Endodermal cell (in vitro differentiated cells): Measurements from ENCODE around the gene ARID5B. TPM values are rescaled to one million over a fixed set of nuclear protein-coding genes. Genes with fewer than 3 reads are reported as not detected.

Source experiments
- DNase-seq: peaks from one replicate; pipeline ENCODE4 v3.0.0-alpha.2; 2017
- H3K27ac ChIP-seq: 2 replicates; pipeline ENCODE4 v1.5.1; 2013; ENCODE audit warnings: mild to moderate bottlenecking, low read depth, low read length, moderate library complexity
- H3K27me3 ChIP-seq: 2 replicates; pipeline ENCODE4 v1.6.1; 2013; ENCODE audit warnings: mild to moderate bottlenecking, low read length, moderate library complexity; ENCODE audit not compliant: insufficient read depth, control insufficient read depth, poor library complexity, severe bottlenecking
- H3K36me3 ChIP-seq: 2 replicates; pipeline ENCODE4 v1.7.0; 2013; ENCODE audit warnings: mild to moderate bottlenecking, low read length, moderate library complexity; ENCODE audit not compliant: control insufficient read depth, insufficient read depth
- H3K4me1 ChIP-seq: one replicate; pipeline ENCODE4 v1.7.0; 2013; ENCODE audit warnings: low read length; ENCODE audit not compliant: control insufficient read depth, insufficient read depth
- H3K4me3 ChIP-seq: 2 replicates; pipeline ENCODE4 v1.5.1; 2013; ENCODE audit warnings: mild to moderate bottlenecking, low read length, moderate library complexity
- H3K9ac ChIP-seq: 2 replicates; pipeline ENCODE4 v1.6.1; 2013; ENCODE audit warnings: mild to moderate bottlenecking, low read length, moderate library complexity; ENCODE audit not compliant: poor library complexity, severe bottlenecking; ENCODE audit errors: extremely low read depth
- H3K9me3 ChIP-seq: 2 replicates; pipeline ENCODE4 v1.6.1; 2013; ENCODE audit warnings: mild to moderate bottlenecking, low read length, moderate library complexity; ENCODE audit not compliant: control insufficient read depth
- H3K27ac Mint-ChIP-seq: 2 replicates; pipeline ENCODE4 v1.8.0; 2020; ENCODE audit warnings: mixed read lengths
- H3K27me3 Mint-ChIP-seq: 2 replicates; pipeline ENCODE4 v1.8.0; 2021; ENCODE audit warnings: mild to moderate bottlenecking, mixed read lengths; ENCODE audit not compliant: insufficient read depth
- H3K36me3 Mint-ChIP-seq: 2 replicates; pipeline ENCODE4 v1.8.0; 2020; ENCODE audit warnings: low read depth, mixed read lengths
- H3K4me1 Mint-ChIP-seq: 2 replicates; pipeline ENCODE4 v1.8.0; 2020; ENCODE audit warnings: mixed read lengths
- H3K4me3 Mint-ChIP-seq: 2 replicates; pipeline ENCODE4 v1.8.0; 2020; ENCODE audit warnings: mild to moderate bottlenecking, moderate library complexity, mixed read lengths
- H3K9me3 Mint-ChIP-seq: 2 replicates; pipeline ENCODE4 v1.8.0; 2020; ENCODE audit warnings: mild to moderate bottlenecking, mixed read lengths
- WGBS, 2 experiments: methylation state at CpG; one replicate each; pipeline versions ENCODE4 v1.1.5 to v1.1.7; 2013; ENCODE audit warnings: missing lambda C conversion rate in 2 of 2, mixed read lengths in 1 of 2; ENCODE audit not compliant: insufficient coverage in 1 of 2, insufficient read length in 1 of 2; 5-methylcytosine and 5-hydroxymethylcytosine counted together
- total RNA-seq, 2 donors: library from RNA; stranded (reverse); fragmentation: NEBNext Ultra II Directional in 1 of 2; extraction: Animal tissue kit (Norgen Biotek cat#: 25700) in 1 of 2; gene quantifications; 2 replicates in 1 of 2; 3 replicates in 1 of 2; pipeline ENCODE4 v1.2.1, GENCODE V29; 2021
- TF ChIP-seq, protein P1 (sequence below): fragments of 200-600 bp; sonication (generic); conservative IDR thresholded peaks from 2 replicates; pipeline ENCODE4 v1.5.0; 2021; ENCODE audit warnings: antibody characterized with exemption, mild to moderate bottlenecking

Gene ARID5B
- total RNA-seq, 2 donors from 2014 or later: 1.2 to 1.8 TPM

GRCh38 chr10:62002753-62003152 lies 101.3 kb downstream of the ARID5B start:
- no peaks in the 10 kb centered on the region for H3K36me3 Mint-ChIP-seq
- H3K36me3 ChIP-seq: no peaks in the 10 kb centered on the region
- WGBS, 2 experiments: 99% methylated on average over 3 of the region's 3 CpGs; no CpG with 5 or more reads in 1 of the 2 experiments
- no peaks in the 10 kb centered on the region for H3K27me3 Mint-ChIP-seq
- no peaks in the 10 kb centered on the region for H3K4me1 ChIP-seq
- no peak overlapping the region for H3K9ac ChIP-seq
- H3K9me3 Mint-ChIP-seq: no peaks in the 10 kb centered on the region
- peaks cover 3% of the 10 kb centered on the region for H3K4me1 Mint-ChIP-seq
- no peak overlapping the region for H3K27ac Mint-ChIP-seq
- H3K4me3 Mint-ChIP-seq: no peak overlapping the region
- TF ChIP-seq, protein P1, sequence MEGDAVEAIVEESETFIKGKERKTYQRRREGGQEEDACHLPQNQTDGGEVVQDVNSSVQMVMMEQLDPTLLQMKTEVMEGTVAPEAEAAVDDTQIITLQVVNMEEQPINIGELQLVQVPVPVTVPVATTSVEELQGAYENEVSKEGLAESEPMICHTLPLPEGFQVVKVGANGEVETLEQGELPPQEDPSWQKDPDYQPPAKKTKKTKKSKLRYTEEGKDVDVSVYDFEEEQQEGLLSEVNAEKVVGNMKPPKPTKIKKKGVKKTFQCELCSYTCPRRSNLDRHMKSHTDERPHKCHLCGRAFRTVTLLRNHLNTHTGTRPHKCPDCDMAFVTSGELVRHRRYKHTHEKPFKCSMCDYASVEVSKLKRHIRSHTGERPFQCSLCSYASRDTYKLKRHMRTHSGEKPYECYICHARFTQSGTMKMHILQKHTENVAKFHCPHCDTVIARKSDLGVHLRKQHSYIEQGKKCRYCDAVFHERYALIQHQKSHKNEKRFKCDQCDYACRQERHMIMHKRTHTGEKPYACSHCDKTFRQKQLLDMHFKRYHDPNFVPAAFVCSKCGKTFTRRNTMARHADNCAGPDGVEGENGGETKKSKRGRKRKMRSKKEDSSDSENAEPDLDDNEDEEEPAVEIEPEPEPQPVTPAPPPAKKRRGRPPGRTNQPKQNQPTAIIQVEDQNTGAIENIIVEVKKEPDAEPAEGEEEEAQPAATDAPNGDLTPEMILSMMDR: no peak
- no peak overlapping the region for H3K27ac ChIP-seq
- H3K9me3 ChIP-seq: no peaks in the 10 kb centered on the region
- H3K4me3 ChIP-seq: no peak overlapping the region
- H3K27me3 ChIP-seq: no peaks in the 10 kb centered on the region
- DNase-seq: no peak

DNA sequence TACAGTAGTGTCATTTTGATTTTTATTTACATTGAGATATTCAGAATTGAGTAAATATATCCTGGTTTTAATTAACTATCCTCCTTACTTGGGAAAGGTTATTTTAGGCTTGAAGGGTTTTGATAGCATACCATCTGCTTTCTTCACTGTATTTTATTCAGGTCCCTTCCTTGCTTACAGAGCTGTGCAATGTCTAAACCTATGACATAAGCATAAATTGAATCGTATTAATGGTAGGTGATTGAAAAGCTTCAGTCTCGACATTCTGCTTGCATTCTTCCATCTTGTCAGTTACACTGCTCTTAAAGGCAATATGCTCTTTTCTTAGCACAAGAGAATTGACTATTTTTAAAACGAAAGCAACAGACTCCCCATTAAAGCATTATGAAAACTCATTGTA lies 102.5 kb downstream of the ARID5B start:
- Mint-ChIP-seq H3K27ac (no peak overlapping the region), H3K4me1 (peaks cover 3% of the 10 kb centered on the region), H3K4me3 (no peak overlapping the region), H3K27me3 (no peaks in the 10 kb centered on the region), H3K9me3 (no peaks in the 10 kb centered on the region), H3K36me3 (no peaks in the 10 kb centered on the region)
- H3K9ac ChIP-seq: no peak overlapping the region
- H3K9me3 ChIP-seq: no peaks in the 10 kb centered on the region
- no peak overlapping the region for H3K27ac ChIP-seq
- H3K4me3 ChIP-seq: no peak overlapping the region
- no peaks in the 10 kb centered on the region for H3K4me1 ChIP-seq
- no peaks in the 10 kb centered on the region for H3K27me3 ChIP-seq
- H3K36me3 ChIP-seq: no peaks in the 10 kb centered on the region
- WGBS, 2 experiments: 85 to 90% methylated on average over 2 to 3 of the region's 3 CpGs
- TF ChIP-seq, protein P1: no peak
- no peak for DNase-seq

GRCh38 chr10:62005281-62005680 lies 103.8 kb downstream of the ARID5B start:
- Histone ChIP-seq H3K9me3 (no peaks in the 10 kb centered on the region), H3K4me3 (no peak overlapping the region), H3K4me1 (no peaks in the 10 kb centered on the region), H3K36me3 (no peaks in the 10 kb centered on the region), H3K27ac (no peak overlapping the region), H3K27me3 (no peaks in the 10 kb centered on the region), H3K9ac (no peak overlapping the region)
- Mint-ChIP-seq H3K36me3 (no peaks in the 10 kb centered on the region), H3K27ac (no peak overlapping the region), H3K27me3 (no peaks in the 10 kb centered on the region), H3K4me1 (peaks cover 3% of the 10 kb centered on the region), H3K4me3 (no peak overlapping the region), H3K9me3 (no peaks in the 10 kb centered on the region)
- 73 to 80% methylated on average over 1 to 2 of the region's 2 CpGs for WGBS, 2 experiments
- TF ChIP-seq, protein P1: no peak
- no peak for DNase-seq
